ENCODE results near the gene FSHR. TPM values are rescaled to one million over a fixed set of nuclear protein-coding genes. Genes with fewer than 3 reads are reported as not detected.

The FSHR gene
- total and polyA plus RNA-seq, 2 of the 8 experiments (the other 6 are each of a cell fraction or from before 2014, with no cell fraction given): not detected

- Histone ChIP-seq H3K4me1 (replicated peaks in 1 of 4; ENCODE audit: control insufficient read depth in 3 of 4, insufficient read depth in 4 of 4, low read length in 3 of 4) (0 out of 7 replicates have a peak, but pooled peaks cover 0 to 2% (median 0%) of the 10 kb centered on the region in 4 experiments), H3K18ac (ENCODE audit: extremely low read depth, low read length) (no peak overlapping the region), H3K14ac (ENCODE audit: insufficient read length) (no peak overlapping the region), H2BK5ac (ENCODE audit: low read depth, low read length) (no peak overlapping the region), H3K23ac (ENCODE audit: insufficient read length) (no peak overlapping the region), H3K4me3 (ENCODE audit: extremely low read depth in 1 of 4, insufficient read depth in 2 of 4, low read depth in 3 of 4, low read length in 4 of 4) (no peak overlapping the region), H3K4me2 (ENCODE audit: insufficient read depth in 1 of 2, low read depth in 2 of 2, low read length in 2 of 2) (no peak overlapping the region), H2BK20ac (ENCODE audit: low read length) (no peak overlapping the region), H2AFZ (ENCODE audit: low read length) (no peak overlapping the region), H2BK12ac (ENCODE audit: low read depth, low read length) (no peak overlapping the region), H3K36me3 (ENCODE audit: control insufficient read depth in 2 of 4, insufficient read depth in 4 of 4, low read length in 3 of 4) (no peaks in the 10 kb centered on the region), H2BK120ac (replicated peaks; ENCODE audit: low read depth, low read length) (no peak overlapping the region), H4K5ac (ENCODE audit: insufficient read length, low read depth, low read length) (no peak overlapping the region), H3K9me3 (ENCODE audit: insufficient read depth in 2 of 2, low read depth in 1 of 2, low read length in 1 of 2) (no peaks in the 10 kb centered on the region), H3K56ac (replicated peaks; ENCODE audit: insufficient read length, low read depth, low read length) (no peak overlapping the region), H3K79me2 (ENCODE audit: control insufficient read depth in 1 of 2, insufficient read depth in 2 of 2, low read length in 2 of 2) (no peaks in the 10 kb centered on the region), H3K27me3 (replicated peaks in 1 of 4; ENCODE audit: control insufficient read depth in 3 of 4, extremely low read depth in 1 of 4, insufficient read depth in 3 of 4, low read length in 3 of 4) (no peaks in the 10 kb centered on the region), H3K79me1 (ENCODE audit: low read depth, low read length) (no peaks in the 10 kb centered on the region), H3K27ac (ENCODE audit: low read depth, low read length) (no peak overlapping the region), H2AK5ac (ENCODE audit: low read depth, low read length) (no peak overlapping the region), H4K91ac (replicated peaks; ENCODE audit: insufficient read length, low read length) (no peak overlapping the region), H3K23me2 (ENCODE audit: low read depth, low read length) (no peaks in the 10 kb centered on the region), H3K4ac (replicated peaks; ENCODE audit: insufficient read length, low read depth, low read length) (no peak overlapping the region), H3K9ac (replicated peaks in 1 of 4; ENCODE audit: extremely low read depth in 1 of 4, low read depth in 3 of 4, low read length in 3 of 4) (no peak overlapping the region), H2BK15ac (ENCODE audit: low read length) (no peak overlapping the region), H4K8ac (ENCODE audit: extremely low read depth, insufficient read depth, low read length) (no peak overlapping the region), H4K20me1 (replicated peaks in 1 of 2; ENCODE audit: control insufficient read depth in 1 of 2, insufficient read depth in 2 of 2, low read length in 2 of 2) (no peaks in the 10 kb centered on the region)
- WGBS, 2 experiments (ENCODE audit: extremely low coverage in 1 of 2, insufficient coverage in 1 of 2, insufficient read length in 1 of 2, insufficient replicate concordance in 2 of 2, low coverage in 1 of 2, low lambda C conversion rate in 2 of 2, missing lambda C conversion rate in 1 of 2): 93% methylated on average over 4 of the region's 4 CpGs; no CpG with 5 or more reads in 1 of the 2 experiments
- ChIA-PET CTCF (ENCODE audit: partially characterized antibody) (interaction anchor here (2.0 kb wide), 1 partner anchor 14 kb away, joined by 6 read pairs; no protein-coding TSS in a partner anchor), POLR2A (ENCODE audit: partially characterized antibody) (no interaction called here)
- DNase-seq (ENCODE audit: low read depth in 1 of 2, low spot score in 2 of 2) (no peak), FAIRE-seq (no peak)
- TF ChIP-seq POLR2AphosphoS5 (IDR thresholded peaks at IDR 0.05; ENCODE audit: low read depth, low read length) (no peak), USF2 (IDR thresholded peaks at IDR 0.05; ENCODE audit: low read length) (no peak), ASH2L (IDR thresholded peaks at IDR 0.05; ENCODE audit: low read length) (no peak), GABPA (IDR thresholded peaks at IDR 0.05; ENCODE audit: borderline replicate concordance, insufficient read depth, low read length) (no peak), JUND (IDR thresholded peaks at IDR 0.05; ENCODE audit: low read length) (no peak), RFX5 (IDR thresholded peaks at IDR 0.05; ENCODE audit: borderline replicate concordance, low read depth, low read length) (no peak), CEBPB (IDR thresholded peaks at IDR 0.05; ENCODE audit: low read depth, low read length) (no peak)
These were observed 221.6 kb downstream of the FSHR start for GRCh38 chr2:48932667-48933066.
